Choroid plexus epithelial cell (primary cell): ENCODE results near the gene KCNMA1.

Source experiments
- DNase-seq: peaks from one replicate; pipeline ENCODE4 v3.0.0-alpha.2; 2010; ENCODE audit warnings: low read depth
- H3K4me3 ChIP-seq: 2 replicates; pipeline ENCODE4 v1.5.1; 2011; ENCODE audit warnings: low read depth, mild to moderate bottlenecking, control low read depth, low read length, moderate library complexity
- CTCF ChIP-seq: conservative IDR thresholded peaks from 2 replicates; pipeline ENCODE4 v1.5.1; 2011; ENCODE audit warnings: low read depth, mild to moderate bottlenecking, control low read depth, inconsistent platforms, low read length, moderate library complexity

Gene KCNMA1

GRCh38 chr10:77403761-77404160, 233.8 kb downstream of the KCNMA1 start:
- H3K4me3 ChIP-seq: no peak overlapping the region
- TF ChIP-seq CTCF: no peak
- DNase-seq: no peak

GRCh38 chr10:77401683-77402082, 235.9 kb downstream of the KCNMA1 start:
- no peak overlapping the region for H3K4me3 ChIP-seq
- no peak for DNase-seq
- TF ChIP-seq CTCF: peak; percentile 8

- no peak for TF ChIP-seq CTCF
- DNase-seq: no peak
- no peak overlapping the region for H3K4me3 ChIP-seq
Measured at GRCh38 chr10:77400033-77400432, 237.6 kb downstream of the KCNMA1 start.

GRCh38 chr10:77398986-77399755, 238.4 kb downstream of the KCNMA1 start:
- TF ChIP-seq CTCF: no peak
- H3K4me3 ChIP-seq: no peak overlapping the region
- no peak for DNase-seq

GRCh38 chr10:77398558-77398957, 239.1 kb downstream of the KCNMA1 start:
- TF ChIP-seq CTCF: no peak
- no peak overlapping the region for H3K4me3 ChIP-seq
- DNase-seq: no peak

GRCh38 chr10:77397103-77397502, 240.5 kb downstream of the KCNMA1 start:
- DNase-seq: no peak
- TF ChIP-seq CTCF: no peak
- H3K4me3 ChIP-seq: no peak overlapping the region

- no peak for TF ChIP-seq CTCF
- DNase-seq: no peak
- H3K4me3 ChIP-seq: no peak overlapping the region
Measured at GRCh38 chr10:77396290-77396689, 241.3 kb downstream of the KCNMA1 start.
